Choroid plexus epithelial cell (primary cell): ENCODE measurements around the gene HOXA10.

Experiments
- DNase-seq: peaks from one replicate; pipeline ENCODE4 v3.0.0-alpha.2; 2010; ENCODE audit warnings: low read depth
- H3K4me3 ChIP-seq: 2 replicates; pipeline ENCODE4 v1.5.1; 2011; ENCODE audit warnings: low read depth, mild to moderate bottlenecking, control low read depth, low read length, moderate library complexity
- CTCF ChIP-seq: conservative IDR thresholded peaks from 2 replicates; pipeline ENCODE4 v1.5.1; 2011; ENCODE audit warnings: low read depth, mild to moderate bottlenecking, control low read depth, inconsistent platforms, low read length, moderate library complexity

The HOXA10 gene

GRCh38 chr7:27173956-27174873 lies at the start of gene HOXA10:
Gene HOXA10, minus strand, starts transcription at chr7:27174320. Its CDS starts 14 bp downstream, at chr7:27174306.
- no peak for DNase-seq
- no peak for TF ChIP-seq CTCF
- no peak within 1 kb of the TSS for H3K4me3 ChIP-seq

GRCh38 chr7:27221201-27221797 lies 47.2 kb upstream of the HOXA10 start:
- H3K4me3 ChIP-seq: no peak overlapping the region
- TF ChIP-seq CTCF: no peak
- DNase-seq: no peak

- H3K4me3 ChIP-seq: no peak overlapping the region
- TF ChIP-seq CTCF: no peak
- no peak for DNase-seq
These were observed 46.4 kb upstream of the HOXA10 start for GRCh38 chr7:27220440-27220955.

- no peak for TF ChIP-seq CTCF
- H3K4me3 ChIP-seq: no peak overlapping the region
- no peak for DNase-seq
These were observed 45.7 kb upstream of the HOXA10 start for GRCh38 chr7:27219821-27220220.

GRCh38 chr7:27217951-27218350 lies 43.8 kb upstream of the HOXA10 start:
- H3K4me3 ChIP-seq: no peak overlapping the region
- DNase-seq: no peak
- TF ChIP-seq CTCF: no peak

GRCh38 chr7:27215356-27215755 lies 41.2 kb upstream of the HOXA10 start:
- no peak overlapping the region for H3K4me3 ChIP-seq
- no peak for DNase-seq
- TF ChIP-seq CTCF: no peak
